ENCODE measurements around the gene ANKRD17.

- TF ChIP-seq POLR2A (IDR thresholded peaks at IDR 0.05; ENCODE audit: low read length) (no peak), GATA1 (IDR thresholded peaks at IDR 0.05; ENCODE audit: low read depth, low read length) (no peak)
These were observed 9.8 kb downstream of the ANKRD17 start for GRCh38 chr4:73248821-73249220.
